Fibroblast of lung (primary cell): Measurements from ENCODE around the gene GDI2.

Experiments
- CTCF ChIP-seq, 2 donors: IDR thresholded peaks in 1 of 2; conservative IDR thresholded peaks in 1 of 2; 1 replicate in 1 of 2; 2 replicates in 1 of 2; pipeline ENCODE4 v1.5.1; 2011 to 2012; ENCODE audit warnings: low read length in 2 of 2, control low read depth in 1 of 2, inconsistent platforms in 1 of 2, low read depth in 1 of 2, mild to moderate bottlenecking in 1 of 2
- EZH2 ChIP-seq: IDR thresholded peaks from 2 replicates; pipeline ENCODE4 v1.5.1; 2012; ENCODE audit warnings: low read length, control low read depth, mild to moderate bottlenecking; ENCODE audit errors: missing control alignments

- TF ChIP-seq EZH2 (no peak), CTCF (conservative IDR thresholded peaks at IDR 0.05 in 1 of 2, IDR thresholded peaks at IDR 0.05 in 1 of 2; ENCODE audit: low read depth in 1 of 2, low read length in 2 of 2) (no peak)
These were observed 218 bp downstream of the GDI2 start for GRCh38 chr10:5813091-5813340.
